Hepatocyte (in vitro differentiated cells): ENCODE measurements around the gene LLGL1. TPM values are rescaled to one million over a fixed set of nuclear protein-coding genes. Genes with fewer than 3 reads are reported as not detected.

Source experiments
- DNase-seq: peaks from one replicate; pipeline ENCODE4 v3.0.0-alpha.2; 2016; ENCODE audit warnings: low spot score
- H2AFZ ChIP-seq: fragments of 200-600 bp; sonication (generic); 2 replicates; pipeline ENCODE4 v1.6.0; 2016; ENCODE audit warnings: antibody characterized with exemption, mild to moderate bottlenecking
- H3K27ac ChIP-seq: fragments of 200-600 bp; sonication (generic); 2 replicates; pipeline ENCODE4 v1.5.1; 2016; ENCODE audit warnings: mild to moderate bottlenecking
- H3K27me3 ChIP-seq: fragments of 200-600 bp; sonication (generic); 2 replicates; pipeline ENCODE4 v1.6.1; 2016
- H3K36me3 ChIP-seq: fragments of 200-600 bp; sonication (generic); replicated peaks from 2 replicates; pipeline ENCODE4 v1.5.1; 2016; ENCODE audit warnings: low read depth; ENCODE audit not compliant: insufficient read depth
- H3K4me1 ChIP-seq: fragments of 200-600 bp; sonication (generic); 2 replicates; pipeline ENCODE4 v1.5.1; 2016; ENCODE audit warnings: mild to moderate bottlenecking, moderate library complexity; ENCODE audit not compliant: insufficient read depth
- H3K4me2 ChIP-seq: fragments of 200-600 bp; sonication (generic); 2 replicates; pipeline ENCODE4 v1.6.0; 2016
- H3K4me3 ChIP-seq: fragments of 200-600 bp; sonication (generic); 2 replicates; pipeline ENCODE4 v1.5.1; 2016; ENCODE audit warnings: mild to moderate bottlenecking
- H3K79me2 ChIP-seq: fragments of 200-600 bp; sonication (generic); 2 replicates; pipeline ENCODE4 v1.6.0; 2017; ENCODE audit warnings: mild to moderate bottlenecking
- H3K9me2 ChIP-seq: fragments of 200-600 bp; sonication (generic); replicated peaks from 2 replicates; pipeline ENCODE4 v1.6.0; 2017; ENCODE audit warnings: mild to moderate bottlenecking; ENCODE audit not compliant: insufficient read depth
- H3K9me3 ChIP-seq: fragments of 200-600 bp; sonication (generic); 2 replicates; pipeline ENCODE4 v1.5.1; 2016; ENCODE audit warnings: low read depth, mild to moderate bottlenecking
- H4K20me1 ChIP-seq: fragments of 200-600 bp; sonication (generic); 2 replicates; pipeline ENCODE4 v1.6.0; 2016; ENCODE audit warnings: mild to moderate bottlenecking; ENCODE audit not compliant: insufficient read depth, poor library complexity, severe bottlenecking
- CTCF ChIP-seq: fragments of 200-600 bp; sonication (generic); IDR thresholded peaks from 2 replicates; pipeline ENCODE4 v1.5.1; 2016; ENCODE audit warnings: antibody characterized with exemption, mild to moderate bottlenecking; ENCODE audit not compliant: poor library complexity
- EZH2 ChIP-seq: fragments of 200-600 bp; sonication (generic); IDR thresholded peaks from 2 replicates; pipeline ENCODE4 v1.6.1; 2016; ENCODE audit warnings: antibody characterized with exemption, mild to moderate bottlenecking, borderline replicate concordance
- EZH2phosphoT487 ChIP-seq: fragments of 200-600 bp; sonication (generic); IDR thresholded peaks from one replicate; pipeline ENCODE4 v1.6.1; 2018; ENCODE audit warnings: antibody characterized with exemption, mild to moderate bottlenecking, low read depth, moderate library complexity; ENCODE audit not compliant: unreplicated experiment, severe bottlenecking
- WGBS: methylation state at CpG from one replicate; pipeline ENCODE4 v1.1.6; 2016; ENCODE audit warnings: low lambda C conversion rate; ENCODE audit errors: missing lambda C conversion rate; 5-methylcytosine and 5-hydroxymethylcytosine counted together
- polyA plus RNA-seq: library from polyadenylated mRNA; unstranded; fragments of >200 nt; fragmentation: Nextera tagmentation; extraction: Ambion mirVana; gene quantifications from 2 replicates; pipeline ENCODE4 v1.2.1, GENCODE V29; 2016
- total RNA-seq: library from RNA; depleted of rRNA; stranded (reverse); fragments of >200 nt; gene quantifications from 2 replicates; pipeline ENCODE4 v1.2.3, GENCODE V29; 2014

Gene LLGL1
- total and polyA plus RNA-seq, 2 experiments from 2014 or later, result 5.4 to 51.9 TPM

GRCh38 chr17:18197535-18198194, 27.8 kb upstream of the LLGL1 start:
- H2AFZ ChIP-seq, result no peak overlapping the region
- TF ChIP-seq EZH2phosphoT487, result no peak
- TF ChIP-seq EZH2, result no peak
- TF ChIP-seq CTCF, result no peak
- 99% methylated on average over 3 of the region's 3 CpGs for WGBS
- H3K4me2 ChIP-seq, result no peak overlapping the region
- no peaks in the 10 kb centered on the region for H3K36me3 ChIP-seq
- no peak overlapping the region for H3K4me3 ChIP-seq
- peaks cover 83% of the 10 kb centered on the region for H4K20me1 ChIP-seq
- peaks cover 98% of the 10 kb centered on the region for H3K79me2 ChIP-seq
- DNase-seq, result no peak
- H3K9me2 ChIP-seq, result no peaks in the 10 kb centered on the region
- no peaks in the 10 kb centered on the region for H3K9me3 ChIP-seq
- H3K27ac ChIP-seq, result no peak overlapping the region
- no peaks in the 10 kb centered on the region for H3K4me1 ChIP-seq
- no peaks in the 10 kb centered on the region for H3K27me3 ChIP-seq

GRCh38 chr17:18198530-18198929, 26.9 kb upstream of the LLGL1 start:
- Histone ChIP-seq H3K36me3 (no peaks in the 10 kb centered on the region), H3K4me1 (no peaks in the 10 kb centered on the region), H3K9me3 (no peaks in the 10 kb centered on the region), H3K79me2 (peaks cover 94% of the 10 kb centered on the region), H3K27me3 (no peaks in the 10 kb centered on the region), H2AFZ (no peak overlapping the region), H3K27ac (no peak overlapping the region), H3K4me2 (no peak overlapping the region), H3K4me3 (no peak overlapping the region), H4K20me1 (peaks cover 75% of the 10 kb centered on the region), H3K9me2 (no peaks in the 10 kb centered on the region)
- TF ChIP-seq CTCF (no peak), EZH2 (no peak), EZH2phosphoT487 (no peak)
- DNase-seq, result no peak
- 84% methylated on average over 4 of the region's 4 CpGs for WGBS

GRCh38 chr17:18201108-18201507, 24.3 kb upstream of the LLGL1 start:
- no peak overlapping the region for H3K27ac ChIP-seq
- H3K9me3 ChIP-seq, result no peaks in the 10 kb centered on the region
- H3K9me2 ChIP-seq, result no peaks in the 10 kb centered on the region
- H3K79me2 ChIP-seq, result peaks cover 93% of the 10 kb centered on the region
- 95% methylated on average over 4 of the region's 4 CpGs for WGBS
- H3K36me3 ChIP-seq, result no peaks in the 10 kb centered on the region
- H2AFZ ChIP-seq, result no peak overlapping the region
- H3K4me1 ChIP-seq, result no peaks in the 10 kb centered on the region
- H4K20me1 ChIP-seq, result peaks cover 72% of the 10 kb centered on the region
- DNase-seq, result no peak
- H3K4me3 ChIP-seq, result no peak overlapping the region
- TF ChIP-seq EZH2 (no peak), EZH2phosphoT487 (no peak), CTCF (no peak)
- no peak overlapping the region for H3K4me2 ChIP-seq
- H3K27me3 ChIP-seq, result no peaks in the 10 kb centered on the region

- Histone ChIP-seq H3K4me2 (no peak overlapping the region), H3K4me1 (no peaks in the 10 kb centered on the region), H3K36me3 (no peaks in the 10 kb centered on the region), H3K4me3 (no peak overlapping the region), H3K9me2 (no peaks in the 10 kb centered on the region), H3K27ac (peak overlapping the region; percentile 53), H3K79me2 (peaks cover 71% of the 10 kb centered on the region), H3K9me3 (no peaks in the 10 kb centered on the region), H2AFZ (no peak overlapping the region), H3K27me3 (no peaks in the 10 kb centered on the region), H4K20me1 (peaks cover 58% of the 10 kb centered on the region)
- no peak for TF ChIP-seq EZH2phosphoT487
- TF ChIP-seq EZH2, result no peak
- no peak for TF ChIP-seq CTCF
- WGBS, result 58% methylated on average over 7 of the region's 7 CpGs
- DNase-seq, result peak; percentile 58
Observed at GRCh38 chr17:18203308-18203707, 22.1 kb upstream of the LLGL1 start.
